K562 (cell line): ENCODE measurements around the gene IL23R. TPM values are rescaled to one million over a fixed set of nuclear protein-coding genes. Genes with fewer than 3 reads are reported as not detected.

Source experiments
- CHCHD3 ChIP-seq: fragments of 250-450 bp; sonication (Bioruptor Pico); IDR thresholded peaks from 2 replicates; pipeline ENCODE4 v2.1.2; 2022; ENCODE audit warnings: mild to moderate bottlenecking
- FIP1L1 ChIP-seq: fragments of 200-400 bp; formaldehyde crosslinking; IDR thresholded peaks from 2 replicates; pipeline ENCODE4 v1.6.1; 2018; ENCODE audit warnings: mild to moderate bottlenecking, low read depth, low read length; ENCODE audit not compliant: poor library complexity, severe bottlenecking
- FUS ChIP-seq: fragments of 200-400 bp; formaldehyde crosslinking; optimal IDR thresholded peaks from 2 replicates; pipeline ENCODE3; 2017; ENCODE audit warnings: low read depth, low read length
- KLF1 ChIP-seq: fragments of 450-650 bp; IDR thresholded peaks from 2 replicates; pipeline ENCODE4 v1.6.1; 2016; ENCODE audit warnings: missing genetic modification characterization, missing compliant biosample characterization
- MCM7 ChIP-seq, 2 experiments: fragments of 450-650 bp; IDR thresholded peaks; 2 replicates each; pipeline ENCODE4 v1.6.1; 2016 to 2018
- NR1H2 ChIP-seq: sonication (generic); formaldehyde crosslinking; IDR thresholded peaks from 2 replicates; pipeline ENCODE4 v1.4.0; 2020; ENCODE audit warnings: mild to moderate bottlenecking, missing genetic modification reagents
- POLR2G ChIP-seq: fragments of 200-400 bp; formaldehyde crosslinking; IDR thresholded peaks from 2 replicates; pipeline ENCODE4 v1.6.1; 2017; ENCODE audit warnings: low read depth, mild to moderate bottlenecking, antibody characterized with exemption, low read length, moderate library complexity
- RBBP5 ChIP-seq: fragments of 200-600 bp; sonication (generic); IDR thresholded peaks from 2 replicates; pipeline ENCODE4 v1.6.1; 2012; ENCODE audit warnings: borderline replicate concordance, mild to moderate bottlenecking, low read length, control low read depth, inconsistent platforms; ENCODE audit not compliant: insufficient read depth, poor library complexity, severe bottlenecking
- SLC30A9 ChIP-seq: fragments of 250-450 bp; sonication (Bioruptor Pico); IDR thresholded peaks from 2 replicates; pipeline ENCODE4 v1.8.0; 2022; ENCODE audit warnings: mild to moderate bottlenecking, moderate library complexity
- TCFL5 ChIP-seq: fragments of 250-450 bp; sonication (Bioruptor Pico); conservative IDR thresholded peaks from 2 replicates; pipeline ENCODE4 v1.6.1; 2021; ENCODE audit warnings: mild to moderate bottlenecking, moderate library complexity, matching md5 sums
- UBTF ChIP-seq, 2 experiments: IDR thresholded peaks; 2 replicates each; pipeline ENCODE4 v1.6.1; 2012; ENCODE audit warnings: improper control_type of control experiment in 2 of 2, low read depth in 2 of 2, low read length in 2 of 2, borderline replicate concordance in 1 of 2
- ZNF263 ChIP-seq: sonication (generic); formaldehyde crosslinking; IDR thresholded peaks from 2 replicates; pipeline ENCODE4 v1.8.0; 2022; ENCODE audit warnings: mild to moderate bottlenecking, missing genetic modification reagents, borderline replicate concordance
- polyA plus RNA-seq, 8 experiments: library from polyadenylated mRNA; depleted of rRNA in 4 of 8; stranded (reverse) in 5 of 8; unstranded in 3 of 8; fragments of >200 nt; fragmentation: Nextera tagmentation in 2 of 8; fragmentation: Illumina TruSeq in 1 of 8; extraction: Ambion mirVana in 2 of 8; extraction: Trizol in 1 of 8; gene quantifications; 2 replicates each; pipeline versions ENCODE4 v1.2.1 to v1.2.3, GENCODE V29; 2011 to 2014; ENCODE audit warnings: inconsistent platforms in 1 of 8, missing spikeins in 1 of 8
- total RNA-seq, 7 experiments: library from RNA; depleted of rRNA in 6 of 7; stranded (reverse); fragments of >200 nt in 6 of 7; fragmentation: Illumina TruSeq in 2 of 7; extraction: Trizol in 2 of 7; gene quantifications; 2 replicates each; pipeline versions ENCODE4 v1.2.1 to v1.2.3, GENCODE V29; 2011 to 2021; ENCODE audit warnings: low replicate concordance in 1 of 7
- TF ChIP-seq, protein P1 (sequence below): sonication (generic); formaldehyde crosslinking; IDR thresholded peaks from 2 replicates; pipeline ENCODE4 v1.8.0; 2023; ENCODE audit warnings: missing genetic modification reagents, mild to moderate bottlenecking, borderline replicate concordance
- TF ChIP-seq, protein P2 (sequence below): fragments of 150-350 bp; conservative IDR thresholded peaks from 2 replicates; pipeline ENCODE4 v1.6.1; 2014; ENCODE audit warnings: low read length
- TF ChIP-seq, protein P3 (sequence below): fragments of 450-650 bp; formaldehyde crosslinking; IDR thresholded peaks from 2 replicates; pipeline ENCODE4 v1.4.0; 2020; ENCODE audit warnings: mild to moderate bottlenecking

IL23R gene
- total and polyA plus RNA-seq, 9 of the 15 experiments (the other 6 are each of a cell fraction or from before 2014, with no cell fraction given), result 4.4 to 52.7 (median 22.8) TPM

- TF ChIP-seq, protein P1, sequence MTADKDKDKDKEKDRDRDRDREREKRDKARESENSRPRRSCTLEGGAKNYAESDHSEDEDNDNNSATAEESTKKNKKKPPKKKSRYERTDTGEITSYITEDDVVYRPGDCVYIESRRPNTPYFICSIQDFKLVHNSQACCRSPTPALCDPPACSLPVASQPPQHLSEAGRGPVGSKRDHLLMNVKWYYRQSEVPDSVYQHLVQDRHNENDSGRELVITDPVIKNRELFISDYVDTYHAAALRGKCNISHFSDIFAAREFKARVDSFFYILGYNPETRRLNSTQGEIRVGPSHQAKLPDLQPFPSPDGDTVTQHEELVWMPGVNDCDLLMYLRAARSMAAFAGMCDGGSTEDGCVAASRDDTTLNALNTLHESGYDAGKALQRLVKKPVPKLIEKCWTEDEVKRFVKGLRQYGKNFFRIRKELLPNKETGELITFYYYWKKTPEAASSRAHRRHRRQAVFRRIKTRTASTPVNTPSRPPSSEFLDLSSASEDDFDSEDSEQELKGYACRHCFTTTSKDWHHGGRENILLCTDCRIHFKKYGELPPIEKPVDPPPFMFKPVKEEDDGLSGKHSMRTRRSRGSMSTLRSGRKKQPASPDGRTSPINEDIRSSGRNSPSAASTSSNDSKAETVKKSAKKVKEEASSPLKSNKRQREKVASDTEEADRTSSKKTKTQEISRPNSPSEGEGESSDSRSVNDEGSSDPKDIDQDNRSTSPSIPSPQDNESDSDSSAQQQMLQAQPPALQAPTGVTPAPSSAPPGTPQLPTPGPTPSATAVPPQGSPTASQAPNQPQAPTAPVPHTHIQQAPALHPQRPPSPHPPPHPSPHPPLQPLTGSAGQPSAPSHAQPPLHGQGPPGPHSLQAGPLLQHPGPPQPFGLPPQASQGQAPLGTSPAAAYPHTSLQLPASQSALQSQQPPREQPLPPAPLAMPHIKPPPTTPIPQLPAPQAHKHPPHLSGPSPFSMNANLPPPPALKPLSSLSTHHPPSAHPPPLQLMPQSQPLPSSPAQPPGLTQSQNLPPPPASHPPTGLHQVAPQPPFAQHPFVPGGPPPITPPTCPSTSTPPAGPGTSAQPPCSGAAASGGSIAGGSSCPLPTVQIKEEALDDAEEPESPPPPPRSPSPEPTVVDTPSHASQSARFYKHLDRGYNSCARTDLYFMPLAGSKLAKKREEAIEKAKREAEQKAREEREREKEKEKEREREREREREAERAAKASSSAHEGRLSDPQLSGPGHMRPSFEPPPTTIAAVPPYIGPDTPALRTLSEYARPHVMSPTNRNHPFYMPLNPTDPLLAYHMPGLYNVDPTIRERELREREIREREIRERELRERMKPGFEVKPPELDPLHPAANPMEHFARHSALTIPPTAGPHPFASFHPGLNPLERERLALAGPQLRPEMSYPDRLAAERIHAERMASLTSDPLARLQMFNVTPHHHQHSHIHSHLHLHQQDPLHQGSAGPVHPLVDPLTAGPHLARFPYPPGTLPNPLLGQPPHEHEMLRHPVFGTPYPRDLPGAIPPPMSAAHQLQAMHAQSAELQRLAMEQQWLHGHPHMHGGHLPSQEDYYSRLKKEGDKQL (CRISPR knock-in tag), result no peak
- no peak for TF ChIP-seq UBTF (IDR thresholded peaks at IDR 0.05; ENCODE audit: borderline replicate concordance in 1 of 2, low read depth in 2 of 2, low read length in 2 of 2)
- TF ChIP-seq, protein P2, sequence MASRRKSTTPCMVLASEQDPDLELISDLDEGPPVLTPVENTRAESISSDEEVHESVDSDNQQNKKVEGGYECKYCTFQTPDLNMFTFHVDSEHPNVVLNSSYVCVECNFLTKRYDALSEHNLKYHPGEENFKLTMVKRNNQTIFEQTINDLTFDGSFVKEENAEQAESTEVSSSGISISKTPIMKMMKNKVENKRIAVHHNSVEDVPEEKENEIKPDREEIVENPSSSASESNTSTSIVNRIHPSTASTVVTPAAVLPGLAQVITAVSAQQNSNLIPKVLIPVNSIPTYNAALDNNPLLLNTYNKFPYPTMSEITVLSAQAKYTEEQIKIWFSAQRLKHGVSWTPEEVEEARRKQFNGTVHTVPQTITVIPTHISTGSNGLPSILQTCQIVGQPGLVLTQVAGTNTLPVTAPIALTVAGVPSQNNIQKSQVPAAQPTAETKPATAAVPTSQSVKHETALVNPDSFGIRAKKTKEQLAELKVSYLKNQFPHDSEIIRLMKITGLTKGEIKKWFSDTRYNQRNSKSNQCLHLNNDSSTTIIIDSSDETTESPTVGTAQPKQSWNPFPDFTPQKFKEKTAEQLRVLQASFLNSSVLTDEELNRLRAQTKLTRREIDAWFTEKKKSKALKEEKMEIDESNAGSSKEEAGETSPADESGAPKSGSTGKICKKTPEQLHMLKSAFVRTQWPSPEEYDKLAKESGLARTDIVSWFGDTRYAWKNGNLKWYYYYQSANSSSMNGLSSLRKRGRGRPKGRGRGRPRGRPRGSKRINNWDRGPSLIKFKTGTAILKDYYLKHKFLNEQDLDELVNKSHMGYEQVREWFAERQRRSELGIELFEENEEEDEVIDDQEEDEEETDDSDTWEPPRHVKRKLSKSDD, result no peak
- TF ChIP-seq FUS, result no peak
- no peak for TF ChIP-seq SLC30A9 (CRISPR knock-in tag)
- TF ChIP-seq, protein P3, sequence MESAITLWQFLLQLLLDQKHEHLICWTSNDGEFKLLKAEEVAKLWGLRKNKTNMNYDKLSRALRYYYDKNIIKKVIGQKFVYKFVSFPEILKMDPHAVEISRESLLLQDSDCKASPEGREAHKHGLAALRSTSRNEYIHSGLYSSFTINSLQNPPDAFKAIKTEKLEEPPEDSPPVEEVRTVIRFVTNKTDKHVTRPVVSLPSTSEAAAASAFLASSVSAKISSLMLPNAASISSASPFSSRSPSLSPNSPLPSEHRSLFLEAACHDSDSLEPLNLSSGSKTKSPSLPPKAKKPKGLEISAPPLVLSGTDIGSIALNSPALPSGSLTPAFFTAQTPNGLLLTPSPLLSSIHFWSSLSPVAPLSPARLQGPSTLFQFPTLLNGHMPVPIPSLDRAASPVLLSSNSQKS (CRISPR knock-in tag), result no peak
- no peak for TF ChIP-seq ZNF263 (CRISPR knock-in tag)
- TF ChIP-seq POLR2G, result no peak
- TF ChIP-seq MCM7 (IDR thresholded peaks at IDR 0.05), result no peak
- no peak for TF ChIP-seq NR1H2 (CRISPR knock-in tag)
- no peak for TF ChIP-seq CHCHD3 (CRISPR knock-in tag)
- no peak for TF ChIP-seq RBBP5
- TF ChIP-seq TCFL5 (CRISPR knock-in tag), result no peak
- TF ChIP-seq KLF1, result no peak
- TF ChIP-seq FIP1L1, result no peak
Observed at GRCh38 chr1:67191668-67192520, 25.6 kb downstream of the IL23R start (continued).
